HG02798 (cell line): ENCODE results near the gene SMCR8.
"Not testable (repeated sequence)": the region's sequence is repeated elsewhere in the genome, so short reads cannot be mapped to it uniquely, and the experiment has no call there.

ENCODE experiments used
- ATAC-seq: cut with Tn5 transposase; IDR thresholded peaks from one replicate; pipeline ENCODE4 v1.9.1; 2021; ENCODE audit warnings: mild to moderate bottlenecking; ENCODE audit not compliant: unreplicated experiment, poor library complexity

The SMCR8 gene, protein sequence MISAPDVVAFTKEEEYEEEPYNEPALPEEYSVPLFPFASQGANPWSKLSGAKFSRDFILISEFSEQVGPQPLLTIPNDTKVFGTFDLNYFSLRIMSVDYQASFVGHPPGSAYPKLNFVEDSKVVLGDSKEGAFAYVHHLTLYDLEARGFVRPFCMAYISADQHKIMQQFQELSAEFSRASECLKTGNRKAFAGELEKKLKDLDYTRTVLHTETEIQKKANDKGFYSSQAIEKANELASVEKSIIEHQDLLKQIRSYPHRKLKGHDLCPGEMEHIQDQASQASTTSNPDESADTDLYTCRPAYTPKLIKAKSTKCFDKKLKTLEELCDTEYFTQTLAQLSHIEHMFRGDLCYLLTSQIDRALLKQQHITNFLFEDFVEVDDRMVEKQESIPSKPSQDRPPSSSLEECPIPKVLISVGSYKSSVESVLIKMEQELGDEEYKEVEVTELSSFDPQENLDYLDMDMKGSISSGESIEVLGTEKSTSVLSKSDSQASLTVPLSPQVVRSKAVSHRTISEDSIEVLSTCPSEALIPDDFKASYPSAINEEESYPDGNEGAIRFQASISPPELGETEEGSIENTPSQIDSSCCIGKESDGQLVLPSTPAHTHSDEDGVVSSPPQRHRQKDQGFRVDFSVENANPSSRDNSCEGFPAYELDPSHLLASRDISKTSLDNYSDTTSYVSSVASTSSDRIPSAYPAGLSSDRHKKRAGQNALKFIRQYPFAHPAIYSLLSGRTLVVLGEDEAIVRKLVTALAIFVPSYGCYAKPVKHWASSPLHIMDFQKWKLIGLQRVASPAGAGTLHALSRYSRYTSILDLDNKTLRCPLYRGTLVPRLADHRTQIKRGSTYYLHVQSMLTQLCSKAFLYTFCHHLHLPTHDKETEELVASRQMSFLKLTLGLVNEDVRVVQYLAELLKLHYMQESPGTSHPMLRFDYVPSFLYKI

DNA sequence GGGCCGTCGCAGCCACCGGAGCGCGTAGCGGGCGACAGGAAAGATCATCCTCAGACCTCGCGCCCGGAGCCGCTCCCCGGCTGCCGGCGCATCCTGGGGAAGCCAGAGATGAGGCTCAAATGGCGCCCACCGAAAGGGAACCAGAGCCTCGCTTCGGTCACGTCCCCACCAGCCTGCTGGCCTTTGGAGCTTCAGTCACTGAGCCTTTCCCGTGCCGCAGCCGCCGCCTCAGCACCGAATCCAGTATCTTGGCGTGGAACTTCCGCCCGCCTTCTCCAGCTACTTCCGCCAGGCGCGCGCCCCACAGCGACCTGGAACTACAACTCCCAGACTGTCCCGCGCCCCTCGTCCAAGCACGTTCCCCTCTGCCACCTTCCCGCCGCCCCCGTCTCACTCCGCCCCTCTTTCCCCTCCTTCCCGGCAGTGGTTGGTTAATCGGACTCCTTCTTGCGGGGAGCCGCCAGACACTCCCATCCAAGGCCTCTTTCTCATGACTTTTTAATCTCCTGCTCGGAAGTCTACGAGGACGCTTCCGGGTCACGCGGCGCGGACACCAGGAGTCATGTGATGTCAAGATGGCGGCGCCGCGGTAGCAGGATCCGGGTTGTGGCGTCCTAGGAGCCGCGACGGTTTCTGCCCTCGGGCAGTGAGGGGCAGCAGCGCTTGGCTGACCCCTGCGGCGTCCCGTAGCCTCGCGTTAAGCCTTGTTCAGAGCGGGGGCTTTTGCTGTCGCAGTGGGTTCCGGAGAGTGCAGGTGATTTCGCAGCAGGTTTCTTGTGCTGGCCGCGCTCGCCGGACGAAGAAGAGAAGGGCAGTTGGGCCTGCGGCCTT is at the start of gene SMCR8, which contains the start of gene TOP3A:
Gene SMCR8, plus strand, starts transcription at position 563 of the 831 bp plus-strand sequence. CDS start 497 bp downstream, outside the sequence.
Gene TOP3A, minus strand, starts transcription at position 264 of the 831 bp plus-strand sequence. Its CDS starts 216 bp downstream, at position 48.
- peak; percentile 90 for ATAC-seq

DNA sequence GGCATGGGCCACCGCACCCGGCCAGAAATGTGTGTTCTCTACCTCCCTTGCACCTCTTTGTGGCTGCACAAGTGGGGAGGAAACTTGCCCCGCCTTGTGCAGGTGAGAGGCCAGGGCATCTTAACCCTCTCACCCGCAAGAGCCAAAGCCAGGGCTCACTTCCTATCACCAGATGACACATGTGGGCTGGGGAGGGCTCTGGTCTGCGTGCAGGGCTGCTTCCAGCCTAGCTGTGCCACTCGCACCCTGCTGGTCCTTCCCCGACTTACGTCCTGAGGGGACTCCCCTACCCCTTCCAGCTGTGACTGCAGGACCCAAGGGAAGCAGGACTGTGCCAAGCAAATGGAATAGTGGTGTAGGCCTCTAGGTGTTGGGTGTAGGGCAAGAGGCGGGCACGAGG is 47.7 kb upstream of the SMCR8 start:
- no peak for ATAC-seq

DNA sequence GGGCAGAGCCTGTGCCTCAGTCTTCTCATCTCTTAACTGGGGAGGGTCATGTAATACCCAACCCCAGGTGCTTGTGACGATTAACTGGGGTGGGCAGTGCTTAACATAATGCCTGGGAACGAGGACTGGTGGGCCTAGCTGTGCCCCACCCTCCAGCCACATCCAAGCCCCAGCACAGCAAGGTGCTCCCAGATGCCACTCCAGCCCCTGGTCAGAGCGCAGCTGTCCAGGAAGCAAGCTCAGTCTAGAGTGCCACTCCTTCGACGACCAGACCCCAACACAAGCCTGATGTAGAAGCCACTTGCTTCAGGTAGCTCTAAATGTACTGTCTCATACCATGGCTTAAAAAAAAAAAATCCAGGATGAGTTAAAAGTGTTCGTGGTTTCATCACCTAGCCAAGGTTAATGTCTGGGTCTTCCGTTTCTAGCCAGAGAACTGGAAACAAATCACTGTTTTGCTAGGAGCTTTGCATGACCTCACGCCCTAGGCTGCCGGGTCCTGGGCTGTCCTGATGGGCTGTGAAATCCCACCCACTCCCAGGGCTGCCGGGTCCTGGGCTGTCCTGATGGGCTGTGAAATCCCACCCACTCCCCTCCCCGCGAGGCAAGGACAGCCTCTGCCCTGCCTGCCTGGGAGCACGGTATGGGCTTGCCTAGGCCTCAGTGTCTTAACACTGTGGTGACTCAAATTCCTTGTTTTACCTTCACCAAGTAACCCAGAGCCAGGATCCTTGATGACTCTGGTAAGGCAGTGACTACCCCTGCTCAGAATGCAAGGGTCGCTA is 47.0 kb upstream of the SMCR8 start:
- no peak for ATAC-seq

DNA sequence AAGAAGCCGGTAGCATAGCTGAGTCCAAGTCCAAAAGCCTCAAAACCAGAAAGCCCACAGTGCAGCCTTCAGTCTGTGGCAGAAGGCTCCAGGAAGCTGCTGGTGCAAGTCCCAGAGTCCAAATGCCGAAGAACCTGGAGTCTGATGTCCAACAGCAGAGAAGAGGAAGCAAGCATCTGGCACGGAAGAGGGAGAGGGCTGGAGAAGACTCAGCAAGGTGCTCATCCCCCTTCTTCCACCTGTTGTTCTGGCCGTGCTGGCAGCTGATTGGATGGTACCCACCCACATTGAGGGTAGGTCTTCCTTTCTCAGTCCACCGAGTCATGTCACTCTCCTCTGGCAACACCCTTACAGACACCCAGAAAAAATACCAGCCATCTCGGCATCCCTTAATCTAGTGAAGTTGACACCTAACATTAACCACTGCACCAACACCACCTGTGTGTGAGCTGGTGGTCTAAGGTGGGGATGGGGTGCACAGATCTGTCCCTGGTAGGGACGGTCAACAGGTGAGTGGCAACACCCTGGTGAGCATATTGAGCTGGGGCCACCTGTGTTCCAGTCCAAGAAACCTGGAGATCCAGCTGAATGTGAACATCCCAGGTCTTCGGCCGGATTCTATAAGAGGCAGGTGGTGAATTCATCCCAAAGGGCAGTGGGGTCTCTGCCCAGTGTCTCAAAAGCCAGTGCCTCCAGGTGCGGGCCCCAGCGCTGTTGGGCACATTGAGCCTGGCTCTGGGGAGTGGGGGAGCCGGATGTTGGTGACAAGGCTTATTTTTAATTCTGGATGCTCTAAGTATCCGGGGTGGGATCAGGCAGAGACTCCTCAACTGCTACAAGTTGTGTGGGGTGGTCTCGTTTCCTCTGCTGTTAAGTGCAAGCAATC is 44.8 kb upstream of the SMCR8 start:
- no peak for ATAC-seq

DNA sequence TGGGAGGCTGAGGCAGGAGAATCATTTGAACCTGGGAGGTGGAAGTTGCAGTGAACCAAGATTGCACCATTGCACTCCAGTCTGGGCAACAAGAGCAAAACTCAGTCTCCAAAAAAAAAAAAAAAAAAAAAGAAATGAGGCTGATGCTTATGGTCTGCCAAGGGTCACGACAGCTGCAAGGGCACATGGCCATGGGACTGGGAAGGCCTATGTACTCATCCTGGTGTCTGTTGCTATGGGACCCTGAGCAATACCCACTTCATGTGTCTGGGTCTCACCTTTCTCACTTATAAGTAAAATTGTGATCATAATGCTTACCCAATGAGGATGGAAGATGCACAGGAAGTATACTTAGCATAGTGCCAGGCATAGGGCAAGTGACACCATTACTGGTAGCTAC is 38.0 kb upstream of the SMCR8 start:
- ATAC-seq: no peak

DNA sequence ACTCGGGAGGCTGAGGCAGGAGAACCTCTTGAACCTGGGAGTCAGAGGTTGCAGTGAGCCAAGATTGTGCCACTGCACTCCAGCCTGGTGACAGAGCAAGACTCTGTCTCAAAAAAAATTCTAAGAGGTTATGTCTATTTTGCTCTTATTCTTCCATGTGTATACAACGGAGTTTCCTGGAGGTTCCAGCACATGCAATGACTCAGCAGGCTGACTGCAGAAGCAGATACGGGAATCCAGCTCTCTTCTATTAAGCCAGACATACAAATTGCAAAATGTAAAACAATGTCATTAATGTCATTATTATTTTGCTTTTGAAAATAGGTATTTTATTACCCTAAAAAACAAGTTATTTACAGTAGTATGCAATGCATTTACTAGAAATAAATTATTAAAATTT is 36.2 kb upstream of the SMCR8 start:
- ATAC-seq: no peak

DNA sequence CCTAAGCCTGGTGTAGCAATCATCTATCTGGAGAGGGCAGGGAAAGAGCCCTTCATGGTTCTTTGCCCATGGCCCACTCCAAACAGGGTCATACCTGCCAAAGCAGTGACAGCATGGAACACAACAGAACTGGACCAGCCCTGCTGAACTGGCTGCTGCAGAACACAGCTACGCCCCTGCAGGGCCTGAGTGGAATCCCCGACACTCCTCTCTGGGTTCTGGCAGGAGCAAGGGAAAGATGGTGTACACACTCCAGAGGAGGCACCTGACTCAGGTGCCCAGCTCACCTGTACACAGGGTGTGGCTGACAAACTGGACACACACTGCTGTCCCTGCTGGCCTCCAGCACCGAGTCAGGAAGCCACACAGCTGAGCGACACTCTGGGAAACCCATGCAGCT is 34.8 kb upstream of the SMCR8 start:
- no peak for ATAC-seq

DNA sequence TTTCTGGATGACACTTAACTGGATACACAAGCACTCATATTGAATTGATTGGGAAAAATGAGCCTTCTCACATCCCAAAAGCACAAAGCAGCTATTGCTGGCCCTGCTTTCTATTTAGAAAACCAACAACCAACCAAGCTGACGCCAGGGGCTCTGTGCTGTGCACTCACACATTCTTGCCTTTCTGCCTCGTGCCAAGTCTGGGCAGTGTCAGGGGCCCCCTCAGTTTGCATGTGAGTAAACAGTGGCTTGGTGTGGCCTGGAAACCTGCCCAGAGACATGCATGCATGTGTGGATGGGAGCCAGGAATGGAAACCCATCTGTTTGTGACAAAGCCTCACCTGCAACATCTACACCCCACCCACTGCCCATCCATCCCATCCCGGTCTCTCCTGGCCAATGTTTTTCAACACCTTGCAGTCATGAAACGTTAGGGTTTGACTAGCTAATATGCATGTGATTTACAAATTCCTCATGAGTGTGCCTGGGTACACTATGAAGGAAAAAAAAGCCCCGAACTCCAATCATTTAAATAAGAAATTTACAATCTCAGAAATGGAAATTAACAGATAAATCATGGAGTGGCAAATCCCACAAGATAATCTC is 34.2 kb upstream of the SMCR8 start:
- ATAC-seq: no peak

DNA sequence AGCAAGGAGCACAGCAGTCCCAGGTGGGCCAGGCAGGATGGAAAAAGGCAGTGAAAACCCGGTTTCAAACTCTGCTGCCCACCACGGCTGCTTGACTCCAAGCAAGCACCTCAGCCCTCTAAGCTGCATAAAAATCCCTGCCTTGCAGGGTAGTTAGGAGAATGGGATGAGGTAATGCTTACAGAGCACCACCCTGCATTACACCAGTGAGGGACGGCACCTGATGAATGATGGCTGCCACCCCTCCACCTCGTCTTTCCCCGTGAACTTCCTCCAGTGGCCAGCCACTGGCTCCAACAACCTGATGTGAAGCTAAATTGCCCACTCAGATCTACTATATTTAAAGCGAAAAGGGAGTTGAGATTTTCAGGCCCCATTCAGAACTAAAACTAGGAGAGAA is 33.3 kb upstream of the SMCR8 start:
- no peak for ATAC-seq

DNA sequence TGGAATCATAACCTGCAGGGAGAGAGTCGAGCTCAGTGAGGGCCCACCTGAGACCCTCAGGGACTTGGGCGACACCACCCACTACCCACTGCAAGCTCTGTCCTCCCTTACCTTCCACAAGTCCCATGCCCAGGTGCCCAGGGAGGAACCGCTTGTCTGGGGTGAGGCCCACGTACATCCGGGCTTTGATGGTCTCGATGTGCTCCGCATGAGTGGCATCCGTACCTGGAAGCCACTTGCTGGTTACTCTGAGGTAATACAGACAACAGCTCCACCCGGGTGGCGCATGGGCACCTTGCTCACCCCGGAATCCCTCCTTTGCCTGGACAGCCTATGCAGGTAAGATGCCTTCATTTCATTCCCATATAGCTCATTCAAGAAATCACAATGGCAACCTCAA is 29.8 kb upstream of the SMCR8 start:
- no peak for ATAC-seq

DNA sequence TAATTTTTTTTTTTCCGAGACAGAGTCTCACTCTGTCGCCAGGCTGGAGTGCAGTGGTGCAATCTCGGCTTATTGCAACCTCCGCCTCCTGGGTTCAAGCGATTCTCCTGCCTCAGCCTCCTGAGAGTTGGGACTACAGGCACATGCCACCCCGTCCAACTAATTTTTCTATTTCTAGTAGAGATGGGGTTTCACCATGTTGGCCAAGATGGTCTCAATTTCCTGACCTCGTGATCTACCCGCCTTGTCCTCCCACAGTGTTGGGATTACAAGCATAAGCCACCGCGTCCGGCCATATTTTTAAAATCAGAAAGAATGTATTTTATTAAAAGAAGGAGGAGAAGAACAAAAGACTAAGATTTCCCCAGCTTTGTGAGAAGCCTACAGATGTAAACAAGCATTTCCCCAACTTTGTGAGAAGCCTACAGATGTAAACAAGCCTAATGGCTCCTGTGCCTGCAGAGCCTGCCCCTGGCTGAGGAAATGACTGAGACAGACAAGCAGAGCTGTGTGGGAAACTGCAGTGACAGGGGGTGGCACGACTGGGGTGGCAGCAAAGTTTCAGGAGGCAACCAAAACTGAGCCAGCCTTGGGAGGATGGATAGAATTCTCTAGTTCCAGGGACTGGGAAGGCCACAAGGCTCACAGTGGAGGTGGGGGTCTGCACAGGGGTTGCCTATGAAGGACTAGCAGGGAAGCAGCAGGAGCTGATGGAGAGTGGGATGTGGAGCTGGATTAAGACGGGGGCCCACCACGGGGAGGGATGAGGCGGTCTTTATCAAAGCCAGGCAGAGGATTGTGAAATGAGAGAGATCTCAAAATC is 23.2 kb upstream of the SMCR8 start:
- no peak for ATAC-seq

DNA sequence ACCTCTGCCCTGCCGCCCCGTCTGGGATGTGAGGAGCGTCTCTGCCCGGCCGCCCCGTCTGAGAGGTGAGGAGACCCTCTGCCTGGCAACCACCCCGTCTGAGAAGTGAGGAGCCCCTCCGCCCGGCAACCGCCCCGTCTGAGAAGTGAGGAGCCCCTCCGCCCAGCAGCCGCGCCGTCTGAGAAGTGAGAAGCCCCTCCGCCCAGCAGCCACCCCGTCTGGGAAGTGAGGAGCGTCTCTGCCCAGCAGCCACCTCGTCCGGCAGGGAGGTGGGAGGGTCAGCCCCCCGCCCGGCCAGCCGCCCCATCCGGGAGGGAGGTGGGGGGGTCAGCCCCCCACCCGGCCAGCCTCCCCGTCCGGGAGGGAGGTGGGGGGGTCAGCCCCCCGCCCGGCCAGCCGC is 17.0 kb upstream of the SMCR8 start:
- not testable (repeated sequence) for ATAC-seq

DNA sequence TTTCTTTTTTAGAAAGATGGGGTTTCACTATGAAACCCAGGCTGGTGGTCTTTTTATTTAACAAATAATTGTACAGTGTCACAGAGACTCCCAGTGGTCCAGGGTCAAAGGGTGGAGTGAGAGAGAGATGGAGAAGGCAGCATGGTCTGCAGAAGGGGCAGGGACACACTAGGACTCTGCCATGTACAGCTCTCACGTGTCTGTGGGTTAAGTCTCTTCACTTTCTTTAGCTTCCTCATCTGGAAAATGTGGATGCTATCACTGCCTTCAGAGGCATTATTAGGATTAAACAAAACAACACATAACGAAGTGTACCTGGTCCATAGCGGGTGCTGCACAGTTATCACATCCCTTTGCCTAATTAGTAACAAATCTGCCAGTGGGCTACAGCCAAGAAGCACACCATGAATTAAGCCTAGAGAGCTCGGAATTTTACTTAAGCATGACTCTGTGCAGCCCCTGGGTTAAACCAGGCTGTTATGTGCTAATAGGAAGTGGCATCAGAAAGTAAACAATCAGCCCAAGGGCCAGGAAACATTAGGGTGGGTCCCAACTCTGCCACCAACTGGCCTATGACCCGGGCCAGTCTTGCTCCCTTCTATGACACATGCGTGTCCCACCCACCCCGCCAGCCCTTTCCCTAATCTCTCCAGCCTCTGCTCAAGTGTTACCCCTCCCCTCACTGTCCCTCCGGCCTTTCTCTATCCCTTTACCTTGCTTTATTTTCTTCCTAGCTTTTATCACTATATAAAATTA is 14.2 kb upstream of the SMCR8 start:
- no peak for ATAC-seq

DNA sequence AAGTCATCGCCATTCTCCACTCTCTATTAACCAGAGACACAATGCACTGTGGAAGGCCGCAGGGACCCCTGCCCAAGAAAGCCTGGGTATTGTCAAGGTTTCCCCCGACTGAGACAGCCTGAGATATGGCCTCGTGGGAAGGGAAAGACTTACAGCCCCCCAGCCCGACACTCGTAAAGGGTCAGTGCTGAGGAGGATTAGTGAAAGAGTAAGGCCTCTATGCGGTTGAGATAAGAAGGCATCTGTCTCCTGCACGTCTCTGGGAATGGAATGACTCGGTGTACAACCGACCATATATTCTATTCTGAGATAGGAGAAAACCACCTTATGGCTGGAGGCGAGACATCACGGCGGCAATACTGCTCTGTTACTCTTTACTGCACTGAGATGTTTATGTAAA is 11.9 kb upstream of the SMCR8 start:
- not testable (repeated sequence) for ATAC-seq

DNA sequence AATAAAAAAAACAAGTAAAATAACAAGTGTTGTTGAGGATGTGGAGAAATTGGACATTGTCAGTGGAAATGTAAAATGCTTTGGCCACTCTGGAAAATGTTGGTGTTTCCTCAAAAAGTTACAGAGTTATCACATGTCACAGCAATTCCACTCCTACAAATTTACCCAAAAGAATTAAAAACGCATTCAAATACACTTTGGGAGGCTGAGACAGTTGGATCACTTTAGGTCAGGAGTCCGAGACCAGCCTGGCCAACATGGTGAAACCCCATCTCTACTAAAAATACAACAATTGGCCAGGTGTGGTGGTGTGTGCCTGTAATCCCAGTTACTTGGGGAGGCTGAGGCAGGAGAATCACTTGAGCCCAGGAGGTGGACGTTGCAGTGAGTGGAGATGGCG is 5.9 kb upstream of the SMCR8 start:
- no peak for ATAC-seq

DNA sequence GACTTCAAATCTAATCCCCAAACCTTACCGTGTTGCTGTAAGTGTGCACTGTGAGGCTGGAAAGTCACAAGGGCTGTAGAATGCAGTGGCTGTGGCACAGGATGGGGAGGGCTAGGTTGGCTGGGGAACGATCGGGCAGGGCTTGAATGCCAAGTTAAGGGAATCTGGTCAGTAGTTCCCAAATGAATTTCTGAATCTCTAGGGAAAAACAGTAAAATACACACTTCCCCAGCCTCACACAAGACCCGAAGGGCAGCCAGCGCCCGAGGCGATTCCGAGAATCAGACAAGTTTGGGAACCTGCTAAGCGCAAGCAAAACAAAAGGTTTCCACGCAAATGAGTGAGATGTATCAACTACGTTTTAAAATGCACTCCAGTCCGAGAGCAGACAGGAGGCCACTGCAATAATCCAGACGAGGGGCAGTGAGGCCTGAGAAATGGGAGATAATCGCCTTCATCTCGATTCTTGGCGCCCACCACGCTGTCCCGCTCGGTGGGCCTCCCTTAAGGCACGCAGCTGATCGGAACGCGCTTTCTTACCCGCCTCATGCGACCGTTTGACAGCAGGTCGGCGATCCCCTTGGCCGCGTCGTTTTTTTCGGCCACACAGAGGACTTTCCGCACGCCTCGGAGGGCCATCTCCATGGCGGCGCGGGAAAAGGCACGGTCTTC is 898 bp upstream of the SMCR8 start:
- ATAC-seq: no peak
